Cerebellar nuclear complex (tissue), 1 donor: ENCODE results near the gene ARHGEF33.
"Not testable (repeated sequence)": the region's sequence is repeated elsewhere in the genome, so short reads cannot be mapped to it uniquely, and the experiment has no call there.

Experiments used
- DNase-seq, 2 experiments: peaks; one replicate each; lab custom pipeline; 2025; lab: John Stamatoyannopoulos, UW

The ARHGEF33 gene

DNA sequence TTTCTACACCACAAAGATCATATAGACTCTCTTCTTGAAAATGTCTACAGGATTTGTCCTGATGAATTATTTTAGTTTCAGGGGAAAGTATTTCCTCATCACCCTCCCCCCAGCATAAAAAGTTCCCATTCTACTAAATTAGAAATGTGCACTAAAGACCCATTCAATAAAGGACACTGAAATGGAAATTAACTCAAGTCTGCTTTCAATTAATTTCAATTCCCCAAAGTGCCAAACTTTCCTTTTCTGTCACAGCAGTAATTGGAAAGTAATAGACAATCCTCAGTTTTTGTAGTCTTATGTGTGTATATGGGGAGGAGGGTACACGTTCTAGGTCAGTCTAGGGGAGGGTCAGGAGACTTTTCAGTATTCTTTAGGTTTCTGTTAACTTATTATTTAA is 21.5 kb downstream of the ARHGEF33 start:
- no peak for DNase-seq

DNA sequence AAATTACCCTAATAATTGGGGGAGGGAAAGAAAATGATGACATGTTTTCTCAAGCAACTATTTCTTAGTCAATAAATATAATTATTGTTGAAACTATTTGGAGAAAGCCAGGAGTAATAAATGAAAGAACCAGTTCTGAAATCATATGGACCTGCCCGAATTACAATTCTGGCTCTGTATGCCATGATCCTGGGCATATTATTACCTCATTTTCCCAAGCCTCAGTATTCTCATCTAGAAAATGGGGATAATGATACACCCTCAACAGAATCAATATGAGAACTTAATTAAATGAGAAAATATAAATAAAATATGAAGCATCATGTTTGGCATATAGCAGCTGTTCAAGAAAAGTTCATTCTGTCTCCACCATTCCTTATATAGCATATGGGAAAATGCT is 22.9 kb downstream of the ARHGEF33 start:
- DNase-seq: no peak

DNA sequence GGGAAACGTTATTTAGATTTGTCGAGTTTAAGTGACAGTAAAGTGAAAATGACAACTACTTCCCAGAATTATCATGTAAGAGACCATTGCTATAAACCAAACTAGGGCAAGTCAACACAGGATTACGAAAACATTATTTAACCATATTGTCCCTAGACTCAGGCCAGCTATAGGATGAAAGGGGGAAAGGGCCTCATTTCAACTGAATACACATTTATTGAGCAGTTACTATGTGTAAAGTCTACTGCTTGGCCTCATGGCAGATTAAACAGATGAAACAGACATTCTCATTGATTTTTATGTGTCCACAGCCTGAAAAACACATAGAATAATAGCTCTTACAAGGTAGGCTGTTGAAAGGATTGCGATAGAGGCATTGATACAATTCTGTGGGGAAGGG is 32.7 kb downstream of the ARHGEF33 start:
- no peak for DNase-seq

DNA sequence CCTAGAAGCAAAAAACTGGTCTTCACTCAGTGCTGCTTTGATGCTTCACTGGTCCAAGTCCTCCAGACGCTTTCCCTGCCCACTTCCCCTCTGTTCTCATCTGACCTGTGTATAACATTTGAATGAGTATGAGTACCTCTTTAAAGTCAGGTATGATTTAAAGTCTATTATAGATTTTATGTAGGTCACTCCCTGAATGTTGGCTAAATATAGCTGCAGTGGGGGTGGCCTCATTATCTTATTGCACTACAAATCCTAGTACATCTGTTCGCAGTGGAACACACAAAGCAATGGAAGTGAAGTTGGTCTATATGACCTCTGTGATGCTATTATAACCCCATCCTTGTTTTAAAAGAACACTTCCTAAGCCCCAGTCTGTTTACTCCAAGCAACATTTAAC is 33.2 kb downstream of the ARHGEF33 start:
- no peak for DNase-seq

GRCh38 chr2:38925982-38926381 is 36.3 kb downstream of the ARHGEF33 start:
- no peak for DNase-seq

DNA sequence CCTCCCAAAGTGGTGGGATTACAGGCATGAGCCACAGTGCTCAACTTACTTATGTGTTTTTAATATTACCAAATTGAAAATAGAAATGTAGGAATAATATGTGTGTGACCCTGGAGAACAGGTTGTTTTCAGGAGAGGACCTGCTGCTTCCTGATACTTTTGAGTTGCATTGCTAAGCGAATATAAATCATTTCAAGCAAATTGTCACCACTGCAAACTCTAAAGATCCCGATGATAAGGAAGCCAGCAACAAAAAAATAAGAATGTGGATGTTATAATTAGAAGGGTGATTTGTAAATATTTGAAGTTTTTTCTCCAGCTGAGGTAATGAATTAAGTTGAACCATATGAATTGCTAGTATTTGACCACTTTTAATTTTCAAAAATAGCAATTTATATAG is 40.9 kb downstream of the ARHGEF33 start:
- no peak for DNase-seq

DNA sequence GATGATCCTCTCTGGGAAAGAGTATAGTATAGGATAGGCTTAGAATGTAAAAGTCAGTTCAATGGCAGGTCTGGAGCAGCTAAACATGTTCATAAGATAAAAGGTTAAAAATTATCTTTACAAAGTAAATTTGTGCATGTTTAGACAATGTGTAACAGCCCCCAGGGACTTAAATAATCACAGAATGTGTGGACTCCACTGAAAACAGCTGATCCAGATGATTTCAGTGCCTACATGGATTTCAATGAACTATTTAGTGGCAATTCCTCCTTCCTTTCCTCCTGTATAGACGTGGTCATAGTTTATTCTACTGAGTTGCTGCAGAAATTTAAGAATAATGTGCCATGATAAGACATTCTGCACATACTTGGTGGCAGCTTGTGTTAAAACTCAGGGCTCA is 42.9 kb downstream of the ARHGEF33 start:
- DNase-seq: no peak

GRCh38 chr2:38933653-38934052 is 44.0 kb downstream of the ARHGEF33 start:
- DNase-seq: no peak

DNA sequence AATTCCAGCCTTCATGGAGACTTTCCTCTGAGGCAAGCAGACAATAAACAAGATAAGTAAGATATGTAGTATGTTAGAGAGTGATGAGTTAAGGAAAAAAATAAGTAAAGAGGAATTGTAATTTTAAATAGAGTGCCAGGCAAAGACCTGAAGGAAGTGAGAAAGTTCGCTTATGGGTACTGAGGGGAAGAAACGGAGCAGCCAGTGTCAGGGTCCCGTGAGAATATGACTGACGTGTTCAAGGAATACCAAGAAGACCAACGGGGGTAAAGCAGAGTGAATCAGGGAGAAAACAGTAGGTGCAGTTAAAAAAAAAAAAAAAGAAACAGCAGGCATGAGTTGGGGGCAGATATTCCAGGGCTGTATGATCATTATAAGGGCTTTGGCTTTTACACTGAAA is 45.1 kb downstream of the ARHGEF33 start:
- no peak for DNase-seq

- no peak for DNase-seq
These were observed 46.0 kb downstream of the ARHGEF33 start for GRCh38 chr2:38935568-38936172.

DNA sequence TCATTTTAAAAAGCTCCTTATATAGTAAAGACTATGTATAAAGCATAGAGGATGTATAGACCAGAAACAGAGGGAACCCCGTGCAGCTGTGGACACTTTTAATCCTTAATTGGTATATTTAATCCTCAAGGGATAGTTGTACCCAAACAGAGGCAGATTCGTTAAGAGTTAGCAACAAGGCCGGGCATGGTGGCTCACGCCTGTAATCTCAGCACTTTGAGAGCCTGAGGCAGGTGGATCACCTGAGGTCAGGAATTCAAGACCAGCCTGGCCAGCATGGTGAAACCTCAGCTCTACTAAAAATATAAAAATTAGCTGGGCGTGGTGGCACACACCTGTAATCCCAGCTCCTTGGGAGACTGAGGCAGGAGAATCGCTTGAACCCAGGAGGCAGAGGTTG is 46.8 kb downstream of the ARHGEF33 start:
- DNase-seq: not testable (repeated sequence)

DNA sequence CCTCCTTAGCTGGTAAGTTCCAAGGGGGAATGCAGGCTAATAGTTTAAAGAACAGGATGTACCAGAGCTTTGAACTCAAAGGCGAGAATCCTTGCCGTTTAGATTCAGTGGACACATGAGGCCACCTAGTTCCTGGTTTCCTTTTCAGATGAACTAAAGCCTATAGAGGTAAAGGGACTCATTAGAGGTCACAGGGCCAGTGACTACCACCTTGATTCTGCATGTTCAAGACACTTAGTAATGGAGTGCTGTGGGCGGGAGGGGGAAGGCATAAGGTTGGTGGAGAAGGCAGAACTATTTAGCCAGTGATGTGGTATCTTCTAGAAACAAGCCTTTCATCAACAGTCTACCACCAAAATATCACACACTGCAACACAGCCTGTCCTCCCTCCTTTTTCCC is 47.9 kb downstream of the ARHGEF33 start:
- DNase-seq: no peak

- DNase-seq: no peak
These were observed 51.1 kb downstream of the ARHGEF33 start for GRCh38 chr2:38940746-38941145.

- DNase-seq: no peak
These were observed 54.1 kb downstream of the ARHGEF33 start for GRCh38 chr2:38943784-38944183.

- DNase-seq: no peak
These were observed 55.7 kb downstream of the ARHGEF33 start for GRCh38 chr2:38945372-38945771.

DNA sequence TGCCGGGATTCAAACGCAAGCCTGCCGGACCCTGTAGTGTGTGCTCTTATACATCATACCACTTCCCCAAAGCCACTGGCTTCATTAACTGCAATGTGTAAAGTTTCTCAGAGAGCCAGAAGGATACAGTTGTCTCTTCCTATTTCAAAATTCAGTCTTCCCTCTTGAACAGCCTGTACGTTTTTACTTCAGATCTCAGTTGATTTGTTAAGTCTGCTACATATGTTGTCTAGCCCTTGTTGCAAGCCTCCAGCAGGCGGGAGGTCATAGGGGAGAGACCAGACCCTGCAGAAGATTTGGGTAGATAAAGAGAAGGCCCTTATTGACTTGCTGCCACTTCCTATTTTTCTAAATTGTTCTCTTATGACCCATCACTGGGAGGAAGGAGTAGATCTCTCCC is 56.2 kb downstream of the ARHGEF33 start:
- no peak for DNase-seq

DNA sequence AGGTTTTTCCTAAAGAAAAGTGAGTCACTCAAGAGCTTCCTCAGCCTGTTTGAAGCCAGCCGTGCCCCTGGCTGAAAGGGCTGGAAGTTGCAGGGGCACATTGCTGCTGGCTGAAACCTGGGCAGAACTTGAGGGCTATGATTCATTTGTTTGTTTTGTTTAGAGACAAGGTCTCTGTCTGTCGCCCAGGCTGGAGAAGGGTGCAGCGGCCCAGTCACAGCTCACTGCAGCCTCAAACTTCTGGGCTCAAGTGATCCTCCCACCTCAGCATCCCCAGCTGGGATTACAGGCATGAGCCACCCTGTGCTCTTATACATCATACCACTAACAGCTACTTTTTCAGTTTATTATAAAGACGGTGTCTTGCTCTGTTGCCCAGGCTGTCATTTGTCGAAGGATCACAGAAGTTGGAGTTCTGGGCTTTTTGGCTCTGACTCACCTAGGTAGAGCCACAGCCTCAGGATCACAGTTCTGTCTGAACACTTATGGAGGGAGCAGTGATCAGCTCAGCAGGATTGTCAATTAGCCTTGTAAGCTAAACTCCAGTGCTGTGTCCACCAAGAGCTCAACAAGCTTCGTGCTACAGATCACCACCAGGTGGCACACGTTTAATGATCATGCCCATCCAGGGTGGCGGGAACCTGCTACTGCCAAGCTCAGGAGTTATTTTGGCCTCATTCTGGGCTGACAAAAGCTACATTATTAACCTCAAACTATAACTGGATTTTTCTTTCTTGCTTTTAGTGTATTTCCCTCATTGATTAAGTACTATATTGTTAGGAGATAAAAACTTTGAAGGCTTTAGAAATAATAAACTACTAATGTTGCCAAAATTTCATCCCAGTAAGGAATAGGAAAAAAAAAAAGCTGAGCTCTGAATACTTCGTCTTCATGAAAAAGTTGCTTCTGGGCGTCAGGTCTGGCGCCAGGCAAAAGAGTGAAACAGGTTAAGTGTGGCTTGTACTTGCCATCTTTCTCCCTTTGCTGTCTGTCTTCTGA is 57.9 kb downstream of the ARHGEF33 start:
- peak in 1 of 2 experiments; percentile 8 for DNase-seq

- no peak for DNase-seq
These were observed 58.8 kb downstream of the ARHGEF33 start for GRCh38 chr2:38948387-38948882.

DNA sequence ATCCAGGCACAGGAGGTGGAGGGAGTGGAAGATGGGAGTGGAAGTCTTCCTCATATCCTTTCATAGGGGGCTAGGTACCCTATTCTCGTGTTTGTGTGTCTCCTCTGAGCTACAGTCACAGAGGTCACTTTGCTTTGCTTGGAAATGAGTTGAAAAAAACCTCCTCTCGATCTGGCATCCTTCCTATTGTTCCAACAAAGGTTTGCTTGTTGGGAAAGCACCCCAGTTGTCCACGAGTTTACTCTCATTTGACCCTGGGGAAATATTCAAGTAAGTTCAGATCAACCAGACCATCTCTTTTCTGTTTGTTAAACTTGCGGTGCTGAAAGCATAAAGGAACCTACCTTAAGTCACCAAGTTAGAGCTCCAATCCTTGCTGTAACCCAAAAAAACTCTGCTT is 59.3 kb downstream of the ARHGEF33 start:
- DNase-seq: no peak

- DNase-seq: no peak
These were observed 62.1 kb downstream of the ARHGEF33 start for GRCh38 chr2:38951766-38952165.

GRCh38 chr2:38957972-38958371 is 68.3 kb downstream of the ARHGEF33 start:
- no peak for DNase-seq

DNA sequence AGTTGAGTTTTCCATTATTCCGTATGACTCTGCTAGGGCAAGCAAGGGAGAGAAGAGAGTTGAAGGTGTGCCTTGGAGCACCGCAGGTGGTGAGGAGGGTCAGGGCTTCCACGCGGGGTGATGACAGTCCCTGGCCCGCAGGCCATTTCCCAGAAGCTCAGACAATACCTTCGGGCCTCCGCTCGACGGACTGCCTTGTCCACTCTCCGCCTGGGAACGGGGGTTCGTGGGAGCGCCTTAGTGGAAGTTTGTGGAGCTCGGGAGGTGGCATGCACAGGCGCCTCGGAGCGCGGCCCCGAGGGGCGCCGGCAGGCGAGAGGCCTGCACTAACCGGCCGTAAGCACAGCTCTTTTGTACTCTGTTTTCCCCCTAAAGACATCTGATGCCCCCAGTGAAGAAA is 69.8 kb downstream of the ARHGEF33 start:
- DNase-seq: no peak

DNA sequence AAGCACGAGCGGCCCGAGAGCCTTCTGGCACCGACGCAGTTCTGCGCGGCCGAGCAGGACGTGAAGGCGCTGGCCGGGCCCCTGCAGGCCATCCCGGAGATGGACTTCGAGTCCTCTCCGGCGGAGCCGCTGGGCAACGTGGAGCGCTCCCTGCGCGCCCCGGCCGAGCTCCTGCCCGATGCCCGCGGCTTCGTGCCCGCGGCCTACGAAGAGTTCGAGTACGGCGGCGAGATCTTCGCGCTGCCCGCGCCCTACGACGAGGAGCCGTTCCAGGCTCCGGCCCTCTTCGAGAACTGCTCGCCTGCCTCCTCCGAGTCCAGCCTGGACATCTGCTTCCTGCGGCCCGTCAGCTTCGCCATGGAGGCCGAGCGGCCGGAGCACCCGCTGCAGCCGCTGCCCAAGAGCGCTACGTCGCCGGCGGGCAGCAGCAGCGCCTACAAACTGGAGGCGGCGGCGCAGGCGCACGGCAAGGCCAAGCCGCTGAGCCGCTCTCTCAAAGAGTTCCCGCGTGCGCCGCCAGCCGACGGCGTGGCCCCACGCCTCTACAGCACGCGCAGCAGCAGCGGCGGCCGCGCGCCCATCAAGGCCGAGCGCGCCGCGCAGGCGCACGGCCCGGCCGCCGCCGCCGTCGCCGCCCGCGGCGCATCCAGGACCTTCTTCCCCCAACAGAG is 70.4 kb downstream of the ARHGEF33 start:
- DNase-seq: no peak
